Activated T-helper 1 cell treated with anti-CD3 and anti-CD28 coated beads, Interleukin-12 subunit alpha, Interleukin-12 subunit beta, Interleukin-2, Interleukin-4 antibody, amounts not matched to agents 30 ng/mL and 10 ng/mL and 1 ng/mL, durations not matched to agents 14 hours and 24 hours and 36 hours (primary cell): ENCODE results near the gene PDE4C. TPM values are rescaled to one million over a fixed set of nuclear protein-coding genes. Genes with fewer than 3 reads are reported as not detected.

Experiments
- DNase-seq: peaks from one replicate; pipeline ENCODE4 v3.0.0; 2021; ENCODE audit warnings: low spot score
- H3K27ac Mint-ChIP-seq: one replicate; pipeline ENCODE4 v1.8.0; 2021; ENCODE audit warnings: mild to moderate bottlenecking, mixed read lengths
- H3K27me3 Mint-ChIP-seq: one replicate; pipeline ENCODE4 v1.8.0; 2022; ENCODE audit warnings: mild to moderate bottlenecking, moderate library complexity, mixed read lengths; ENCODE audit not compliant: insufficient read depth
- H3K36me3 Mint-ChIP-seq: one replicate; pipeline ENCODE4 v1.8.0; 2021; ENCODE audit warnings: low read depth, mixed read lengths
- H3K4me1 Mint-ChIP-seq: one replicate; pipeline ENCODE4 v1.8.0; 2021; ENCODE audit warnings: low read depth, mixed read lengths
- H3K4me3 Mint-ChIP-seq: one replicate; pipeline ENCODE4 v1.8.0; 2021; ENCODE audit warnings: mild to moderate bottlenecking, moderate library complexity, mixed read lengths
- H3K9me3 Mint-ChIP-seq: one replicate; pipeline ENCODE4 v1.8.0; 2021; ENCODE audit warnings: mixed read lengths
- intact Hi-C: fragments of 100-400 bp; cut with micrococcal nuclease; formaldehyde crosslinking; loops from one replicate; pipeline ENCODE4 v1.15.1; 2024
- total RNA-seq: library from RNA; stranded (reverse); gene quantifications from 2 replicates; pipeline ENCODE4 v1.2.3, GENCODE V29; 2022

Gene PDE4C
- total RNA-seq, 1 donor from 2014 or later, result not detected

DNA sequence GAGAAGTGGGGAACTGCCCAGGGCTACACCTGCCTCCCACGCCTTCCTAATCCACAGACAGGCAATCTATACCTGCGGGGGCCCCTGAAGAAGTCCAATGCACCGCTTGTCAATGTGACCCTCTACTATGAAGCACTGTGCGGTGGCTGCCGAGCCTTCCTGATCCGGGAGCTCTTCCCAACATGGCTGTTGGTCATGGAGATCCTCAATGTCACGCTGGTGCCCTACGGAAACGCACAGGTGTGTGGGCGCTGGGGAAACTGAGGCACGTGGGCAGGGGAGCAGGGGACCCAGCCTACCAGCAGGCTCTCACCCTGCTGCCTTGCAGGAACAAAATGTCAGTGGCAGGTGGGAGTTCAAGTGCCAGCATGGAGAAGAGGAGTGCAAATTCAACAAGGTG is 51.3 kb downstream of the PDE4C start:
- H3K36me3 Mint-ChIP-seq, result peaks cover 30% of the 10 kb centered on the region
- peaks cover 27% of the 10 kb centered on the region for H3K4me1 Mint-ChIP-seq
- intact Hi-C loops, result loop anchor here (5.0 kb wide), 1 partner anchor 168 kb away; the partner anchor contains the start of gene ARRDC2
- peak overlapping the region; percentile 91 for H3K4me3 Mint-ChIP-seq
- H3K9me3 Mint-ChIP-seq, result no peaks in the 10 kb centered on the region
- DNase-seq, result no peak
- H3K27ac Mint-ChIP-seq, result peak overlapping the region; percentile 52
- H3K27me3 Mint-ChIP-seq, result peaks cover 3% of the 10 kb centered on the region

Other genes with a start within 250 kb of the PDE4C start
- 45.0 and 46.1 TPM in 2 replicates for gene ARRDC2, start 218.3 kb downstream of the PDE4C start, total RNA-seq
- 44.5 and 47.5 TPM in 2 replicates for gene IL12RB1, start 139.5 kb downstream of the PDE4C start, total RNA-seq
- gene MAST3, start 128.7 kb downstream of the PDE4C start, total RNA-seq, result 16.5 and 17.6 TPM in 2 replicates
- gene PIK3R2, start 73.3 kb downstream of the PDE4C start, total RNA-seq, result 14.7 and 15.6 TPM in 2 replicates
- gene IFI30, start 52.6 kb downstream of the PDE4C start, total RNA-seq, result 45.3 and 49.9 TPM in 2 replicates
- gene MPV17L2, start 33.2 kb downstream of the PDE4C start, total RNA-seq, result 19.2 and 23.3 TPM in 2 replicates
- gene RAB3A, start 22.4 kb downstream of the PDE4C start, total RNA-seq, result 7.2 and 11.0 TPM in 2 replicates
- 2.8 and 3.2 TPM in 2 replicates for gene IQCN, start 48.0 kb upstream of the PDE4C start, total RNA-seq
- gene JUND, start 55.2 kb upstream of the PDE4C start, total RNA-seq, result 431 and 455 TPM in 2 replicates
- gene LSM4, start 96.6 kb upstream of the PDE4C start, total RNA-seq, result 198 and 200 TPM in 2 replicates
- 17.9 and 21.5 TPM in 2 replicates for gene PGPEP1, start 114.2 kb upstream of the PDE4C start, total RNA-seq
- gene GDF15, start 159.7 kb upstream of the PDE4C start, total RNA-seq, result not detected in 2 replicates
- not detected in 2 replicates for gene LRRC25, start 171.2 kb upstream of the PDE4C start, total RNA-seq
- gene SSBP4, start 193.0 kb upstream of the PDE4C start, total RNA-seq, result 135 and 141 TPM in 2 replicates
- gene ISYNA1, start 211.7 kb upstream of the PDE4C start, total RNA-seq, result 9.0 and 10.7 TPM in 2 replicates